GM19468 (cell line): ENCODE data around the gene NAA35.
"Not testable (repeated sequence)": the region's sequence is repeated elsewhere in the genome, so short reads cannot be mapped to it uniquely, and the experiment has no call there.

Experiments used
- ATAC-seq: cut with Tn5 transposase; IDR thresholded peaks from one replicate; pipeline ENCODE4 v1.9.1; 2021; ENCODE audit warnings: mild to moderate bottlenecking, moderate library complexity, moderate number of reproducible peaks; ENCODE audit not compliant: unreplicated experiment; ENCODE audit errors: extremely low read depth

The NAA35 gene

GRCh38 chr9:85943757-85944430, 2.9 kb downstream of the NAA35 start:
- no peak for ATAC-seq

GRCh38 chr9:85944672-85945071, 3.7 kb downstream of the NAA35 start:
- no peak for ATAC-seq

DNA sequence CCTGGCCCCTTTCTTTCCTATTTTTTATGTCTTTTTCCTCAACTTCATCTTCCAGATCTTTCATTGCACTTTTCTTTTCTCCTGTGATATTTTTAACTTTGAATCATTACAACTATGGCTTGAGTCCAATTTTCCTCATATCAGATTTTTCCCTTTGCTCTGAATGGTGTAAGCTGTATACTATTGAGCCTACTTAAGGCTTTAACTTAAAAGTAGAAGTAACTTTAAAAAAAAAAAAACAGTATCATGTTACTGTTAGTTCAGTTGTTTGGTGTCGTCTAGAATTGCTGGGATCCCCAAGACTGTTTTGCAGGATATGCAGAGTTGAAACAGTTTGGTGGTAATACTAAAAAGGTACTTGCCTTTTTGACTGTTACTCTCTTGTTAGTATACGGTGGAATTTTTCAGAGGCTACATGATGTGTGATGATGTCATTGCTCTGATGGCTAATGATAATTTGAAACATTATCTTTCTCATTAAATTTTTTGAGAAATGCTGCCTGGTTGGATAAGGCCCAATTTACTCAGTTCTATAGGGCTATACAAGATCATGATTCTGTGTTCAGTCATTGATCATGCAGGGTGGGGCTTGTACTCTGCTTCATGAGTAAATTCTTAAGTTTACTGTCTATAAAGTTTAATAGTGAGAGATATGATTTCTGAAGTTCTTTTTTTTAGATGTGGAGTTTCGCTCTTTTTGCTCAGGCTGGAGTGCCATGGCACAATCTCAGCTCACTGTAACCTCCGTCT, 8.8 kb downstream of the NAA35 start:
- ATAC-seq, result no peak

DNA sequence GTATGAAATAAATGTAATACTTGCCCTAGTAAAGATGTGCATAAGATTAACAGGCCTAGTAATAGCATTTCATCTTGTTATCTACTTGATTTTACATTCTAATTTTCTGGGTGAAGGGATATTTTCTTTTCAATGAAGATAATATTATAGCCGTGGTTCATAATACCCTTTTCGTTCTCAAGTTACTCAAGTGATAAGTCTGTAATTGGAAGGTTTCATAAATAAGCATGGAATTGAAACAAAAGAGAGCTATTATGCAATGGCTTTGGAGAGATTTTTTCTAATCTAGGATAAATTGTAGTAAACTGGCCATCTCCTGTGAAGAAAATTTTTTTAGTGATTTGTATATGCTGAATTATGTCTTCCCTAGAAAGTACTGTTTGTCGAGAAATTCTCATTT, 19.0 kb downstream of the NAA35 start:
- ATAC-seq, result no peak

GRCh38 chr9:85960688-85961093, 19.7 kb downstream of the NAA35 start:
- no peak for ATAC-seq

- no peak for ATAC-seq
These were observed 23.6 kb downstream of the NAA35 start for GRCh38 chr9:85964526-85964925.

GRCh38 chr9:85964949-85965348, 24.0 kb downstream of the NAA35 start:
- ATAC-seq, result no peak

GRCh38 chr9:85969727-85970126, 28.8 kb downstream of the NAA35 start:
- no peak for ATAC-seq

- ATAC-seq, result no peak
These were observed 30.8 kb downstream of the NAA35 start for GRCh38 chr9:85971731-85972130.

DNA sequence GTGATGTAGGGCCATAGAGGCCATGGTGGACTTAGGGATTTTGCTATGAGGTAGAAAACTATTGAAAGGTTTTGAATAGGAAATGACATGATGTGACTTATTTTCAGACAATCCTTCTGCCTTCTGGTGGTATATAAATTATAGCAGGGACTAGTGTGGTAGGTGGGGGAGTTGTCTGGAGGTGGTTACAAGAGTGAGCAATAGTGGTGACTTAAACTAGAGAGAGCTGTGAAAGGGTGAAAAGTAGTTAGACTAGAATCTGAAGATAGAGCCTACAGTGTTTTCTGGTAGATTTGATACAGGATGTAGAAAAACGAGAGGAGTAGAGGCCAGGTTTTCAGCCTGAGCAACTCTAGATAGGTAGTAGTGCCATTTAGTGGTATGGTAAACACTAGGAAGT, 32.3 kb downstream of the NAA35 start:
- ATAC-seq, result no peak

DNA sequence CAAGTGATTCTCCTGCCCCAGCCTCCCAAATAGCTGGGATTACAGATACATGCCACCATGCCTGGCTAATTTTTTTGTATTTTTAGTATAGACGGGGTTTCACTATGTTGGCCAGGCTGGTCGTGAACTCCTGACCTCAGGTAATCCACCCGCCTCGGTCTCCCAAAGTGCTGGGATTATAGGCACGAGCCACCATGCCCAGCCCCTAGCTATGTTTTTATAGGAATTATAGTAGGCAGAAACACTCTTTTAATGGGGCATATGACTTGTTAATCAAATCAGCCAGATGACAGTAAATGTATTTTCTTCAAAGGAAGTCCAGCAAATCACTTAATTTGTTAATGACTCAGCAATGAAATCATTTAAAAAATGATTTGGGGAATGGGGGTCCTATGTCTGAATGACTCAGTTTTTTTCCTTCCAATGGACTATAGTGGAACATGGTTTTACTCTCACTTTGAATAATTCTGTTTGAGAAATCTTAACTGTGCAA, 33.2 kb downstream of the NAA35 start:
- ATAC-seq, result not testable (repeated sequence)

DNA sequence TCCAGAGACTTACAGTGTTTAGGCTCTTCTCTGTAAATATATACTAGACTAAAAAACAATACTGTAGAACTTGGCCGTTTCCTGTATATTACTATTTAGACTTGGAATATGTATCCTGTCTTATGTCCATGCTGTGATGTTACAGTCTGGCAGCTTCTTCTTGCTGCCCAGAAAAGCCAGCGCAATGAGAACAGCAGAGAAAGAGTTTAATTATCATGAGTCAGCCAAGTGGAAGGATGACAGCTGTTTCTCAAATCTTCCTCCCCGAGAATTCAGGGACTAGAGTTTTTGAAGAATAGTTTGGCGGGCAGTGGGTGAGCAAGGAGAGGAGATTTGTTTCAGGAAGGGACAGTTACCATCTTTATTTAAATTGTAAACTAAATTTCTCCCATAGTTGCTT, 37.5 kb downstream of the NAA35 start:
- no peak for ATAC-seq

DNA sequence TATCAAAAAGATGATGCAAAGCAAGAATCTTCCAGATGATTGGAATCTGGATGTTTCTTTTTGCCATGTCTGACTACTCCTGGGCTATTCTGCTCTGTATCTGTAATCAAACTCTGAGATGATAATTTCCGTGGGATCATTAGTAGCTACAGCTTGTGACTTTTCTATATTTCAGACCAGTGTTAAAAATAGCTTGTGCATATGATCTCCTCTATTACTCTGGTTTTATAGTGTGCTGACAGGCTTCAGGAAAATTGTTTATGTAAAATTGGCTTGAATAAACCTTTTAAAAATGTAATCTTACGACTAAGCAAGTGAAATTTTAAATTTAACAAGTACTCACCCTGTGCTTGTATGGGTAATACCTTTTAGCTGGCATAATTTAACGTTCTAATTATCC, 40.4 kb downstream of the NAA35 start:
- no peak for ATAC-seq

- ATAC-seq, result no peak
These were observed 43.5 kb downstream of the NAA35 start for GRCh38 chr9:85984457-85984856.

DNA sequence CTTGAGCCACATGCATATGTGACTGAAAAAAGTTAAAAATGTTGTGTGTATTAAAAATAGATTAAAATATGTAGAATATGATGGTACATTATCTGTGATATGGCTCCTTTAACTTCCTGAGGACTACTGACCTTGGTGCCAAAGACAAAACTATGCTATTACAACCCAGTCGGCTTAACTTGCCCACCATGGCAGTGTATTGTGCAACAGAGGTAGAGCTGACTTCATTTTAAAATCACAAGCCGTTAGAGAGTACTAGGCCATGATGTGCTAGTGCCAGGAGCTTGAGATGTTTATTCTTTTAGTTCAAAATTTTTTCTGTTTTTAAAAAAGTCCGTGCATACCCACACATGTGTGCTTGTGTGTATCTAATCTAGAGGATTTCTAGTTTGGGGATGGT, 46.3 kb downstream of the NAA35 start:
- ATAC-seq, result no peak

- ATAC-seq, result no peak
These were observed 53.2 kb downstream of the NAA35 start for GRCh38 chr9:85994191-85994590.

GRCh38 chr9:85995097-85995496, 54.2 kb downstream of the NAA35 start:
- no peak for ATAC-seq

- ATAC-seq, result no peak
These were observed 54.7 kb downstream of the NAA35 start for GRCh38 chr9:85995599-85995998.

DNA sequence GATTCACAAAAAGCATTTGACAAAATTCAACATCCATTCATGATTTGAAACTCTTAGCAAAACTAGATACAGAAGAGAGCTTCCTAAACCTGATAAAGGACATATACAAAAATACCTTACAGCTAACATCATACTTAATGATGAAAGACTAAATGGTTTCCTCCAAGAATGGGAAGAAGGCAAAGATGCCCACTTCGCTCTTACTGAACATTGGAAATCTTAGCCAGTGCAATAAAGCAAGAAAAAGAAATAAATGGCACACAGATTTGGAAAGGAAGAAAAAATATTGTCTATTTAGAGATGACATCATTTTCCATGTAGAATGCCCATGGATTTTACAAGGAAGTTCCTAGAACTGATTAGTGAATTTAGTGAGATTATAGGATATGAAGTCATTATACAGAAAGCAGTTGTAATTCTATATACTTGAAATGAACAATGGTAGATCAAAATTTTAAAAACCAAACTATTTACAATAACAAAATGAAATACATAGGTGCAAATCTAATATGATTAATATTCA, 64.4 kb downstream of the NAA35 start:
- no peak for ATAC-seq

DNA sequence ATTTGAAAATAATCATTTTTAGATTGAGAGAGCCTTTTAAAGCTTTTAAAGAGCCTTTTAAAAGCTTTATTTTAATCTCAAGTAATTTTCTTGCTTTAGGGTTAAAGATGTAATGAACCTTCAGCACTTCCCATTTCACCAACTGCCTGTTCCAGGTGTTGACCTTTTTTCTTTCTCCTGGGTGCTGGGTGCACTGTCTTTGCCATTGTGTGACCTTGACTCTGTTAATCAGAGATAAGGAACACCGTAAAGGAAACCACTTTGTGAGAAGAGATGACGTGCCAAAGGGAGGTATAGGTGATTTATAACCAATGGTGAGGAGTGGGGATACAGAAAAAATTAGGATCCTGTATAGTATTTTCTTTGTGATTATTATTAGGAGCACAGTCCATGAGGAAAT, 68.2 kb downstream of the NAA35 start:
- no peak for ATAC-seq

DNA sequence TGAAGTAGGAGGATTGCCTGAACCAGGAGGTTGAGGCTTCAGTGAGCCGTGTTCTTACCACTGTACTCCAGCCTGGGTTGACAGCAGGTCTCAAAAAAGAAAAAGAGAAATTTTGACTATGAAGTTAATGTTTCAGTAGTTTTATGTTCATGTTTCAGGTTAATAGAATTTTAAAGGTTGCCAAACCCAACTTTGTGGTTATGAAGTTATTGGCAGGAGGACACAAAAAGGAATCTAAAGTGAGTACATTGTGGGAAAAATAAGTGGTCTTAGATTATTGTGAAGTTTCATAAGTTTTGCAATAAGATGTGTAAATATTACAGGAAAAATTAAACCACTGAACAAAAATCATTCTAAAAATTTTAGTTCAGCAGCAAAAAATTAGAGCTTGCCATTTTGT, 79.8 kb downstream of the NAA35 start:
- no peak for ATAC-seq

GRCh38 chr9:86021166-86021565, 80.2 kb downstream of the NAA35 start:
- no peak for ATAC-seq
